ENCODE data around the gene CEMIP. TPM values are rescaled to one million over a fixed set of nuclear protein-coding genes. Genes with fewer than 3 reads are reported as not detected.

The CEMIP gene
- total and polyA plus RNA-seq, 2 of the 8 experiments (the other 6 are each of a cell fraction or from before 2014, with no cell fraction given): 0.11 to 0.60 TPM

DNA sequence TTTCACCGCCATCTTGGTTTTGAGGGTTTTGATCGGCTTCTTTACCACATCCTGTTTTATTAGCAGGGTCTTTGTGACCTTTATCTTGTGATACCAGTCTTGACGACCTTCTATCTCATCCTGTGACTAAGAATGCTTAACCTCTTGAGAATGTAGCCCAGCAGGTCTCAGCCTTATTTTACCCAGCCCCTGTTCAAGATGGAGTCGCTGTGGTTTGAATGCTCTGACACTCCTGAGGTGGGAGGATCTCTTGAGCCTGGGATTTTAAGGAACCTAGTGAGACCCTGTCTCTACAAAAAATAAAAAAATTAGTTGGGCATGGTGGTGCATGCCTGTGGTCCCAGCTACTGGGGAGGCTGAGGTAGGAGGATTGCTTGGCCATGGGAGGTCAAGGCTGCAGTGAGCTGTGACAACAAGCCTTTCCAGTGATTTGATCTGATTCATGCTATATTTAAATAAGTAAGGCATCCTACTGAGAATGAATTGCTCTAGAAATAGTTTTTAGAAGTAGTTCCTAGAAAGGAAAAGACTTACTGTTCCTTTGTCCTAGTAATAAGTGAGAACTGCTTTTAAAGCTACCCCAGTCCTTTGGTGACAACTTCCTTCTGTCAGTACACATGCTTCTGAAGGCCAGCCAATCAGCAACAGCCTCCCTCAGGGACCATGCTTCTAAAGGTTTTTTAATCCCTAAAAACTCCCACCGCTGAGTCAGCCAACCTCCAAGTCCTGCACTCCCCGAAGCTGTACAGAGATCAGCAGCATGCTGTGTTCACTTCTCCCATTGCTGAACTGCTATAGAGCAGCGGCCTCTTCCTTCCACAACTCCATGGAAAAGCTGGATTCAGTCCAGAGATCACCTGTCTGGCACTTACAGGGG is 9.1 kb upstream of the CEMIP start:
- FAIRE-seq (no peak), DNase-seq (ENCODE audit: low read depth in 1 of 2, low spot score in 2 of 2) (no peak)
- no peaks in the 10 kb centered on the region for H3K27me3 ChIP-seq (replicated peaks in 1 of 4; ENCODE audit: control insufficient read depth in 3 of 4, extremely low read depth in 1 of 4, insufficient read depth in 3 of 4, low read length in 3 of 4)
- no peak overlapping the region for H3K23ac ChIP-seq (ENCODE audit: insufficient read length)
- no peak overlapping the region for H4K8ac ChIP-seq (ENCODE audit: extremely low read depth, insufficient read depth, low read length)
- H3K4ac ChIP-seq (replicated peaks; ENCODE audit: insufficient read length, low read depth, low read length): no peak overlapping the region
- H2AFZ ChIP-seq (ENCODE audit: low read length): no peak overlapping the region
- no peak overlapping the region for H2AK5ac ChIP-seq (ENCODE audit: low read depth, low read length)
- 91% methylated on average over 7 of the region's 7 CpGs; no CpG with 5 or more reads in 1 of the 2 experiments for WGBS, 2 experiments (ENCODE audit: extremely low coverage in 1 of 2, insufficient coverage in 1 of 2, insufficient read length in 1 of 2, insufficient replicate concordance in 2 of 2, low coverage in 1 of 2, low lambda C conversion rate in 2 of 2, missing lambda C conversion rate in 1 of 2)
- H4K5ac ChIP-seq (ENCODE audit: insufficient read length, low read depth, low read length): no peak overlapping the region
- H3K18ac ChIP-seq (ENCODE audit: extremely low read depth, low read length): no peak overlapping the region
- H3K27ac ChIP-seq (ENCODE audit: low read depth, low read length): no peak overlapping the region
- H3K23me2 ChIP-seq (ENCODE audit: low read depth, low read length): no peaks in the 10 kb centered on the region
- no peak overlapping the region for H4K91ac ChIP-seq (replicated peaks; ENCODE audit: insufficient read length, low read length)
- H3K79me2 ChIP-seq (ENCODE audit: control insufficient read depth in 1 of 2, insufficient read depth in 2 of 2, low read length in 2 of 2): no peaks in the 10 kb centered on the region
- no peaks in the 10 kb centered on the region for H3K79me1 ChIP-seq (ENCODE audit: low read depth, low read length)
- H4K20me1 ChIP-seq (replicated peaks in 1 of 2; ENCODE audit: control insufficient read depth in 1 of 2, insufficient read depth in 2 of 2, low read length in 2 of 2): no peaks in the 10 kb centered on the region
- H3K56ac ChIP-seq (replicated peaks; ENCODE audit: insufficient read length, low read depth, low read length): no peak overlapping the region
- H3K4me2 ChIP-seq (ENCODE audit: insufficient read depth in 1 of 2, low read depth in 2 of 2, low read length in 2 of 2): no peak overlapping the region
- H3K4me1 ChIP-seq (replicated peaks in 1 of 4; ENCODE audit: control insufficient read depth in 3 of 4, insufficient read depth in 4 of 4, low read length in 3 of 4): no peaks in the 10 kb centered on the region
- H2BK5ac ChIP-seq (ENCODE audit: low read depth, low read length): no peak overlapping the region
- H2BK12ac ChIP-seq (ENCODE audit: low read depth, low read length): no peak overlapping the region
- H3K9ac ChIP-seq (replicated peaks in 1 of 4; ENCODE audit: extremely low read depth in 1 of 4, low read depth in 3 of 4, low read length in 3 of 4): no peak overlapping the region
- no peaks in the 10 kb centered on the region for H3K9me3 ChIP-seq (ENCODE audit: insufficient read depth in 2 of 2, low read depth in 1 of 2, low read length in 1 of 2)
- no peaks in the 10 kb centered on the region for H3K36me3 ChIP-seq (ENCODE audit: control insufficient read depth in 2 of 4, insufficient read depth in 4 of 4, low read length in 3 of 4)
- H3K4me3 ChIP-seq (ENCODE audit: extremely low read depth in 1 of 4, insufficient read depth in 2 of 4, low read depth in 3 of 4, low read length in 4 of 4): no peak overlapping the region
- no peak overlapping the region for H3K14ac ChIP-seq (ENCODE audit: insufficient read length)
- CTCF ChIA-PET (ENCODE audit: partially characterized antibody): interaction anchor here (1.1 to 1.7 kb wide), 2 partner anchors 9 to 38 kb away, joined by 3 to 5 read pairs; partner anchors contain the start of gene CEMIP
- no peak overlapping the region; the same call in 1 of the 2 replicates for H2BK15ac ChIP-seq (ENCODE audit: low read length)
- H2BK120ac ChIP-seq (replicated peaks; ENCODE audit: low read depth, low read length): no peak overlapping the region
- POLR2A ChIA-PET (ENCODE audit: partially characterized antibody): no interaction called here
- H2BK20ac ChIP-seq (ENCODE audit: low read length): no peak overlapping the region
- TF ChIP-seq CBX5 (IDR thresholded peaks at IDR 0.05; ENCODE audit: low read depth, low read length): no peak
- TF ChIP-seq TCF12 (IDR thresholded peaks at IDR 0.05; ENCODE audit: low read depth, low read length): no peak
